SU-DHL-6 (cell line): ENCODE data around the gene SEC23B.

Source experiments
- H2AFZ ChIP-seq: fragments of 200-600 bp; sonication (generic); 2 replicates; pipeline ENCODE4 v1.6.1; 2014; ENCODE audit warnings: low read depth, mild to moderate bottlenecking, moderate library complexity, mixed read lengths, antibody characterized with exemption, low read length; ENCODE audit not compliant: severe bottlenecking
- H3F3A ChIP-seq: fragments of 200-600 bp; shearing (Covaris generic); 2 replicates; pipeline ENCODE4 v1.6.0; 2016; ENCODE audit warnings: antibody characterized with exemption, mild to moderate bottlenecking; ENCODE audit not compliant: insufficient read depth
- H3K27ac ChIP-seq: fragments of 200-600 bp; sonication (generic); 2 replicates; pipeline ENCODE4 v1.5.1; 2016; ENCODE audit warnings: low read depth, mild to moderate bottlenecking, low read length, moderate library complexity, mixed read lengths
- H3K27me3 ChIP-seq: fragments of 200-600 bp; sonication (generic), shearing (Covaris generic); 2 replicates; pipeline ENCODE4 v1.6.0; 2014; ENCODE audit warnings: mild to moderate bottlenecking, low read length
- H3K36me3 ChIP-seq: fragments of 200-600 bp; sonication (generic); 2 replicates; pipeline ENCODE4 v1.6.1; 2014; ENCODE audit warnings: mild to moderate bottlenecking, low read length, mixed read lengths
- H3K4me2 ChIP-seq: fragments of 300-600, 200-600 bp; shearing (Covaris generic), sonication (generic); 2 replicates; pipeline ENCODE4 v1.6.0; 2014; ENCODE audit warnings: low read length, low read depth, mild to moderate bottlenecking; ENCODE audit not compliant: poor library complexity, severe bottlenecking
- H3K4me3 ChIP-seq: fragments of 200-600 bp; sonication (generic); 2 replicates; pipeline ENCODE4 v1.5.1; 2014; ENCODE audit warnings: antibody characterized with exemption, low read length, mild to moderate bottlenecking, mixed read lengths; ENCODE audit not compliant: insufficient read depth, poor library complexity, severe bottlenecking
- H3K79me2 ChIP-seq: fragments of 200-600 bp; sonication (generic); 2 replicates; pipeline ENCODE4 v1.6.1; 2014; ENCODE audit warnings: mild to moderate bottlenecking, low read length, moderate library complexity; ENCODE audit not compliant: insufficient read depth
- H3K9ac ChIP-seq: fragments of 200-600 bp; sonication (generic); 2 replicates; pipeline ENCODE4 v1.7.0; 2014; ENCODE audit warnings: mild to moderate bottlenecking, low read length
- H3K9me2 ChIP-seq: fragments of 200-600 bp; sonication (generic); replicated peaks from 2 replicates; pipeline ENCODE4 v1.6.1; 2014; ENCODE audit warnings: low read length; ENCODE audit not compliant: insufficient read depth
- H3K9me3 ChIP-seq: fragments of 200-600 bp; sonication (generic); 2 replicates; pipeline ENCODE4 v1.6.1; 2014; ENCODE audit warnings: low read length, mixed read lengths; ENCODE audit not compliant: insufficient read depth
- H4K20me1 ChIP-seq: fragments of 200-600 bp; sonication (generic); 2 replicates; pipeline ENCODE4 v1.6.1; 2014; ENCODE audit warnings: low read depth, mild to moderate bottlenecking, antibody characterized with exemption, low read length, moderate library complexity, mixed read lengths
- CTCF ChIP-seq: fragments of 200-600 bp; sonication (generic); IDR thresholded peaks from one replicate; pipeline ENCODE4 v1.5.1; 2017; ENCODE audit warnings: antibody characterized with exemption, mild to moderate bottlenecking, low read length, moderate library complexity; ENCODE audit not compliant: insufficient read depth, poor library complexity, severe bottlenecking
- EZH2phosphoT487 ChIP-seq: fragments of 200-600 bp; sonication (generic), shearing (Covaris generic); conservative IDR thresholded peaks from 2 replicates; pipeline ENCODE4 v1.6.1; 2018; ENCODE audit warnings: mild to moderate bottlenecking, antibody characterized with exemption, low read length, moderate library complexity, mixed read lengths

The SEC23B gene

GRCh38 chr20:18571009-18571408, 63.3 kb downstream of the SEC23B start:
- Histone ChIP-seq H4K20me1 (no peaks in the 10 kb centered on the region), H3K4me2 (no peak overlapping the region), H3K27me3 (no peaks in the 10 kb centered on the region), H3K9ac (no peak overlapping the region), H3K27ac (no peak overlapping the region), H3K4me3 (no peak overlapping the region), H3K9me2 (no peaks in the 10 kb centered on the region), H2AFZ (no peak overlapping the region), H3K79me2 (peaks cover 18% of the 10 kb centered on the region), H3F3A (no peaks in the 10 kb centered on the region; the same call in 1 of the 2 replicates), H3K36me3 (no peaks in the 10 kb centered on the region), H3K9me3 (no peaks in the 10 kb centered on the region)
- TF ChIP-seq EZH2phosphoT487 = no peak
- no peak for TF ChIP-seq CTCF

GRCh38 chr20:18571578-18571977, 63.8 kb downstream of the SEC23B start:
- Histone ChIP-seq H3K9me3 (no peaks in the 10 kb centered on the region), H3K36me3 (no peaks in the 10 kb centered on the region), H3K4me3 (no peak overlapping the region), H4K20me1 (no peaks in the 10 kb centered on the region), H2AFZ (no peak overlapping the region), H3K9me2 (no peaks in the 10 kb centered on the region), H3K27ac (no peak overlapping the region), H3K27me3 (no peaks in the 10 kb centered on the region), H3K79me2 (peaks cover 18% of the 10 kb centered on the region), H3K9ac (no peak overlapping the region), H3K4me2 (no peak overlapping the region), H3F3A (no peaks in the 10 kb centered on the region)
- TF ChIP-seq EZH2phosphoT487 (no peak), CTCF (no peak)

GRCh38 chr20:18577942-18578341, 70.2 kb downstream of the SEC23B start:
- TF ChIP-seq EZH2phosphoT487 (no peak), CTCF (no peak)
- Histone ChIP-seq H3K9me2 (no peaks in the 10 kb centered on the region), H3K9ac (no peak overlapping the region), H3K27me3 (no peaks in the 10 kb centered on the region), H3F3A (no peaks in the 10 kb centered on the region), H3K27ac (no peak overlapping the region), H3K79me2 (no peaks in the 10 kb centered on the region), H3K4me2 (no peak overlapping the region), H3K9me3 (no peaks in the 10 kb centered on the region), H4K20me1 (no peaks in the 10 kb centered on the region), H2AFZ (no peak overlapping the region), H3K36me3 (no peaks in the 10 kb centered on the region), H3K4me3 (no peak overlapping the region)

GRCh38 chr20:18578581-18578980, 70.8 kb downstream of the SEC23B start:
- Histone ChIP-seq H3K79me2 (no peaks in the 10 kb centered on the region), H3K36me3 (no peaks in the 10 kb centered on the region), H4K20me1 (no peaks in the 10 kb centered on the region), H3K27ac (no peak overlapping the region), H3K9me3 (no peaks in the 10 kb centered on the region), H2AFZ (no peak overlapping the region), H3F3A (no peaks in the 10 kb centered on the region), H3K9me2 (no peaks in the 10 kb centered on the region), H3K4me3 (no peak overlapping the region), H3K4me2 (no peak overlapping the region), H3K9ac (no peak overlapping the region), H3K27me3 (no peaks in the 10 kb centered on the region)
- no peak for TF ChIP-seq EZH2phosphoT487
- no peak for TF ChIP-seq CTCF
